Fibroblast of lung (primary cell): ENCODE data around the gene PWP2. TPM values are rescaled to one million over a fixed set of nuclear protein-coding genes. Genes with fewer than 3 reads are reported as not detected.
"Not testable (repeated sequence)": the region's sequence is repeated elsewhere in the genome, so short reads cannot be mapped to it uniquely, and the experiment has no call there.

ENCODE experiments used
- DNase-seq, 2 donors: peaks; one replicate each; pipeline versions ENCODE4 v3.0.0 to v3.0.0-alpha.2; 2010; ENCODE audit warnings: low read depth in 2 of 2
- H2AFZ ChIP-seq: 2 replicates; pipeline ENCODE4 v1.5.1; 2012; ENCODE audit warnings: low read length, control low read depth, inconsistent platforms
- H3K27ac ChIP-seq: 2 replicates; pipeline ENCODE4 v1.5.1; 2011; ENCODE audit warnings: low read length, control low read depth; ENCODE audit not compliant: insufficient read depth
- H3K27me3 ChIP-seq: 2 replicates; pipeline ENCODE4 v1.5.1; 2011; ENCODE audit warnings: mild to moderate bottlenecking, low read length; ENCODE audit not compliant: control insufficient read depth, insufficient read depth
- H3K36me3 ChIP-seq: 2 replicates; pipeline ENCODE4 v1.5.1; 2011; ENCODE audit warnings: low read length; ENCODE audit not compliant: control insufficient read depth, insufficient read depth
- H3K4me1 ChIP-seq: 2 replicates; pipeline ENCODE4 v1.5.1; 2011; ENCODE audit warnings: low read length; ENCODE audit not compliant: control insufficient read depth, insufficient read depth; ENCODE audit errors: extremely low read depth
- H3K4me2 ChIP-seq: 2 replicates; pipeline ENCODE4 v1.5.1; 2011; ENCODE audit warnings: low read length, control low read depth; ENCODE audit not compliant: insufficient read depth; ENCODE audit errors: extremely low read depth
- H3K4me3 ChIP-seq, 4 experiments: fragments of 200-600 bp in 1 of 4; sonication (generic) in 1 of 4; replicated peaks in 1 of 4; 2 replicates each; pipeline ENCODE4 v1.5.1; 2011 to 2016; ENCODE audit warnings: low read length in 4 of 4, low read depth in 3 of 4, mild to moderate bottlenecking in 3 of 4, control low read depth in 2 of 4, inconsistent platforms in 1 of 4, mixed read lengths in 1 of 4; ENCODE audit not compliant: insufficient read depth in 1 of 4; ENCODE audit errors: control extremely low read depth in 1 of 4
- H3K79me2 ChIP-seq: 2 replicates; pipeline ENCODE4 v1.5.1; 2012; ENCODE audit warnings: mild to moderate bottlenecking, low read length, inconsistent platforms; ENCODE audit not compliant: control insufficient read depth, insufficient read depth
- H3K9ac ChIP-seq: 2 replicates; pipeline ENCODE4 v1.5.1; 2011; ENCODE audit warnings: mild to moderate bottlenecking, low read length, control low read depth; ENCODE audit not compliant: insufficient read depth
- H3K9me3 ChIP-seq: 2 replicates; pipeline ENCODE4 v1.5.1; 2012; ENCODE audit warnings: low read depth, low read length; ENCODE audit not compliant: control insufficient read depth, insufficient read depth
- H4K20me1 ChIP-seq: 2 replicates; pipeline ENCODE4 v1.5.1; 2011; ENCODE audit warnings: low read length; ENCODE audit not compliant: control insufficient read depth, insufficient read depth; ENCODE audit errors: extremely low read depth
- polyA plus RNA-seq, 2 donors: library from polyadenylated mRNA; depleted of rRNA in 1 of 2; stranded (reverse) in 1 of 2; unstranded in 1 of 2; fragments of >200 nt; gene quantifications; 2 replicates each; pipeline ENCODE4 v1.2.1, GENCODE V29; 2011 to 2012; ENCODE audit warnings: missing spikeins in 1 of 2
- total RNA-seq: library from RNA; depleted of rRNA; stranded (reverse); fragments of >200 nt; gene quantifications from 2 replicates; pipeline ENCODE4 v1.2.1, GENCODE V29; 2014

The PWP2 gene
- total and polyA plus RNA-seq, 2 donors (not counting 1 experiment from before 2014, with no cell fraction given), result 3.8 to 5.1 TPM

DNA sequence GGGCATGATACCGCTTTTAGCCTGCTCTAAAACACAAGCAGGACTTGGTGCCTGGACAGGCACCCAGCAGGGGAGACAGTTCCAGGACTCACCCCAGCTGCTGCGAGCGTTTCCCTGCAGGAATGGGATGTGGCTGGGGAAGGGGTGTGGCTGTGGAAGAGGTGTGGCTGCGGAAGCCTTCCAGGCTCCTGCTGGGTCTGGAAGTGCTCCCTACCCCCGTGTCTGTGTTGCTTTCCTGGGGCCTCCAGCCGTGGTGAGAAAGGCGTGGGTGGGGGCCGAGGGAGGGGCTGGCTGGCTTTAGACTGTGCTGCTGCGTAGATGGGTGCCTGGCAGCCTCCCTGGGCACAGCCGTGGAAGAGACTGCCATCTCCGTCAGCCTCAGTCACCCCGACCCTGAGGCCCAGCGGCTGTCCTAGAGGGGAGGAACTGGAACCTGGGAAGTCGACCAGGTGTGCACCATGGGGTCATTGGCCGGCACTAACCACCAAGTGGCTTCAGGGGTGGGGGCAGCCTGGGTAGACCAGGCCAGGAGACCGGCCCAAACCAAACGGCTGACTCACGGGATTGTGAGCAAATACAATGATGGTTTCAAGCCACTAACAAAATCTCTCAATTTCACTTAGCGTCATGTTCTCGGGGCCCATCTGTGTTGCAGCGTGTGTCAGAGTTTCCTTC is 46.2 kb downstream of the PWP2 start:
- not testable (repeated sequence) for H3K4me1 ChIP-seq, H3K27ac ChIP-seq
- peak in 1 of 2 donors; percentile 2 for DNase-seq

DNA sequence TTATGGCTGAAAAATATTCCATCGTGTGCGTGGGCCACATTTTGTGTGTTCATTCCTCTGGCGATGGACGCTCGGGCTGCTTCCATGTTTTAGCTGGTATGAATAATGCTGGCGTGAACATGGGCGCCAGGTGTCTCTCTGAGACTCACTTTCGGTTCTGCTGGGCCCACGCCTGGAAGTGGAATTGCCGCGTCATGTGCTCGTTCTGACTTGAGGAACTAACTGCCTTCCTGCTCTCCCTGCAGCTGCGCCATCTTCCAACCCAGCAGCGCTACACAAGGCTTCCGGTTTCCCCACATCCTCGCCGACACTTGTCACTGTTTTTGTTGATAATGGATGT is 46.7 kb downstream of the PWP2 start:
- H3K4me1 ChIP-seq, H3K27ac ChIP-seq, H3K9me3 ChIP-seq, H3K4me2 ChIP-seq, H3K79me2 ChIP-seq, H3K9ac ChIP-seq, DNase-seq, H4K20me1 ChIP-seq, H3K27me3 ChIP-seq, H2AFZ ChIP-seq, H3K4me3 ChIP-seq, H3K36me3 ChIP-seq: not testable (repeated sequence)

More for the DNA sequence above, 46.2 kb downstream of the PWP2 start:
- not testable (repeated sequence) for H4K20me1 ChIP-seq, H2AFZ ChIP-seq, H3K9me3 ChIP-seq, H3K79me2 ChIP-seq, H3K4me3 ChIP-seq, H3K4me2 ChIP-seq, H3K27me3 ChIP-seq, H3K9ac ChIP-seq, H3K36me3 ChIP-seq

DNA sequence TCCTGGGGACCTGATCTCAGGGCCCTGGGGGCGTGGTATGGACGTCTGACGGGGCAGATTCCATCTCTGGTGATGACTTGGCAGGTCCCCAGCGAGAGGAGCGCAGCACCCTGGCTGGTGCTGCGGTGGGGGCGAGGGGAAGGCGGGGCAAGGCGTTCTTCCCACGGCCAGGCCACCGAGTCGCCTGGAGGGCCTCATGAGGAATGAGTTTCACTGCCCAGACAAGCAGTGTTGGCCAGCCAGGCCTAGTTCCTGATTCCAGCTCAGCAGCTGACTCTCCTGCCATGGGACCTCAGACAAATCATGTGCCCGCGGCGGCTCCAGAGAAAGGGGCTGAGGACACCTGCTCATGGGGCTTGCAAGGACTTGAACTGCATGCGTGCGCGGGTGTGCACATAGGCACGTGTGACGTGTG is 47.6 kb downstream of the PWP2 start:
- not testable (repeated sequence) for H3K9ac ChIP-seq, H3K9me3 ChIP-seq, H3K79me2 ChIP-seq, H2AFZ ChIP-seq, DNase-seq, H3K27ac ChIP-seq, H4K20me1 ChIP-seq, H3K4me1 ChIP-seq, H3K27me3 ChIP-seq, H3K4me2 ChIP-seq, H3K4me3 ChIP-seq, H3K36me3 ChIP-seq

DNA sequence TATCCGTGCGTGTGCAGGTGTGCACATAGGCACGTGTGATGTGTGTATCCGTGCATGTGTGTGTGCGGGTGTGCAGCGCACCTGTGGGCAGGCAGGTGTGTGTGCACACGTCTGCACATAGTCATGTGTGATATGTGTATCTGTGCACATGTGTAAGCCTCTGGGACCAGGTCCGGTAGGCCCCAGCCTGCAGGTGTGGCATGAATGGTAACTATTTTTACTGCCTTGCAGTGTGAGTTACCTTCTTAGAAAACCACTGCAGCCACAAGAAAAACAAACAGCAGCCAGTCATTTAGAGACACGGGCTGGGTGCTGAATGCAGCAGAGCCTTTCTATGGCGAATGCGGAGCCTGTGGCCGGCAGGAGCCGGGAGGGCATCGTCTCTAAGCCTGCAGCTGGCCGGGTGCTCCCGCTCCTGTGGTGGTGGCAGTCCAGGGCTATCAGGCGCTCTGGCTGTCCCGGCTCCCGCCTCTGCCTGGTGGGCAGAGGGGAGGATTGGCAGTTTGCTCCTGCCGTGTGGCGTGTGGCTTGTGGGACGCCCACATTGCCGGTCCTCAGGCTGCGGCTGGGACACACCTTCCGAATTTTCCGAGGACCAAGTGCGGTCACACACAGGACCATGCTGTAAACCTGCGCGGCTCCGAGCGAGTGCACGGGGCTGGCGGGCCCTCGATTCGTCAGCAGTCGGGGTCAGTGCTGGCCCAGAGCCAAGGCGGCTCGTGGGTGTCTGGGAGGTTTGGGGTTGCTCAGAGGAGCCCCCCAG is 48.2 kb downstream of the PWP2 start:
- not testable (repeated sequence) for DNase-seq, H3K9ac ChIP-seq, H3K9me3 ChIP-seq, H2AFZ ChIP-seq, H3K4me1 ChIP-seq, H3K27me3 ChIP-seq, H3K4me3 ChIP-seq, H3K27ac ChIP-seq, H3K36me3 ChIP-seq, H4K20me1 ChIP-seq, H3K79me2 ChIP-seq, H3K4me2 ChIP-seq

DNA sequence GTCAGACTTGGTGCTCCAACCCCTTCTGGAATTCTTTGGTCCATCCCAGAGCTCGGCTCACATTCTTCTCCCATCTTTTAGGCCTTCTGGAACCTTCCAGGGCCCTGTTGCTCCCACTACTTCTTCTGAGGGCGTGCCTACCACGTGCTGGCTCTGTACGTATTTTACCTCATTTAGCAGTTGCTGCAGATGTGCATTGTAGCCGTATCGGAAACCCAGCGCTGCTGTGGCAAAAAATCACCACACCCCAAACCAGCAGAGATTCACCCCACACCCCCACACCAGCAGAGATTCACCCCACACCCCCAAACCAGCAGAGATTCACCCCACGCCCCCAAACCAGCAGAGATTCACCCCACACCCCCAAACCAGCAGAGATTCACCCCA is 48.8 kb downstream of the PWP2 start:
- H3K79me2 ChIP-seq, H3K27me3 ChIP-seq, H3K9me3 ChIP-seq, H3K4me3 ChIP-seq, H2AFZ ChIP-seq, H3K27ac ChIP-seq, H3K36me3 ChIP-seq, H3K9ac ChIP-seq, H3K4me2 ChIP-seq, H3K4me1 ChIP-seq, DNase-seq, H4K20me1 ChIP-seq: not testable (repeated sequence)

DNA sequence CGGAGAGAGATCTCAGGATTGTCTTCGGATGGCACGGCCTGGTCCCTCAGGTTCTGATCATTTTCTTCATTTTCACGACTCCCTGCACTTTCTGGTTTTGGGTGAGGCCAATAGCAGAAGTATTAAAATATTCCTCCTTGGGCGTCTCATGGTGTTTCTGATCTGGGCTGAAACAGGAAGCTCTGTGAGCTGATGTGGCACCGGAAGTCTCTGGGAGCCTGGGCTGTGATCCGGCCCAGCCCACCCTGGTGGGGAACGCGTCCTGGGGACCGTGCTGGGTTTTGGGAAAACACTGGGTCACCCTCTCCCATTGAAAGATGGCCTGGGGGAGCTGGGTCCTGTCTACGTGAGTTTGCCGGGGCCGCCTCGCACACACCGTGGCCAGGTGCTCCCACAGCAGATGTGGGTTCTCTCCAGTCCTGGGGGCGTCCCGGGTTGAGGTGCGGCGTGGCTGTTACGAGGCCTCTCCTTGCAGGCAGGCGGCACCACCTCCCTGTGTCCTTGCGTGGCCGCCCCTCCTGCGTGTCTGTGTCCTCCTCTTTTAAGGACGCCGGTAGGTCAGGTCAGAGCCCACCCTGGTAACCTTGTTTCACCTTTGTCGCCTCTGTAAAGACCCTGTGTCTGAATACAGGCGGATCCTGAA is 50.4 kb downstream of the PWP2 start:
- H3K79me2 ChIP-seq, H3K9me3 ChIP-seq, H3K27me3 ChIP-seq, H3K4me2 ChIP-seq, H3K9ac ChIP-seq, H4K20me1 ChIP-seq, DNase-seq, H2AFZ ChIP-seq, H3K4me1 ChIP-seq, H3K36me3 ChIP-seq, H3K4me3 ChIP-seq, H3K27ac ChIP-seq: not testable (repeated sequence)
